ENCODE data around the gene MACO1.

DNA sequence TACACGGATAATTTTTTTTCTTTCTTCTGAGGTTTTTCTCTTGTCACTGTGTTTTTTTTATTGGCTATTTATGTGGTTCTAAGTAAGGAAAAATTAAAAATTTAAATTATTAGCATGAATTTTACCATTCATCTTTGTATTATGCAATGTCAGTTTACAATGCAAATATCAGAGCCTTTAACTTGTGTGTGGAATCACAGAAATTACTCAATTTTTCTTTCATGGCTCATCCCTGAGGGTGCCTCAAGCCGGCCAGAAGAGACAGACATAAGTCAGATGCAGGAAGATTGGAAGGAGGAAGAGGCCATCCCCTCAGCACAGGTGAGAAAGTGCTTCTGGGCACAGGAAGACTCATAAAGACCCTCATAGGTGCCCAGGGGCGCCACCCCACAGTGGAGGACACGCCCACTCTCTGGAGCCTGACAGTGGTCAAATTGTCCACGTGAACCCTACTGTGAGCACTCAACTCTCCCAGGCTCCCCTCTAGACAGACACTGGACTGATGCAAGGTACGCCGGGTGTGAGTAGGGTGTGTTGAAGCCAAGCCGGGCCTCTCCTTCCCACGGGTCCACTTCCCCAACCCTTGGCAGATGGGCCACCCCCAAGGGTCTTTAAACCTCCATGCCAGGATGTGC, 103.2 kb downstream of the MACO1 start:
- TF ChIP-seq POLR2A (IDR thresholded peaks at IDR 0.05) = no peak
- no peak for TF ChIP-seq CTCF (IDR thresholded peaks at IDR 0.05)

Data from thyroid gland (tissue), 4 donors.